Spleen (tissue), 11 donors: ENCODE data around the gene SSR4. TPM values are rescaled to one million over a fixed set of nuclear protein-coding genes. Genes with fewer than 3 reads are reported as not detected.

Experiments used
- DNase-seq: peaks from one replicate; pipeline ENCODE4 v3.0.0-alpha.2; 2020
- H3K27ac ChIP-seq, 8 donors: fragments of 200-600 bp; sonication (generic) in 7 of 8; 1 replicate in 4 of 8; 2 replicates in 4 of 8; pipeline versions ENCODE4 v1.5.0 to v1.8.0; 2016 to 2021; ENCODE audit warnings: inconsistent platforms in 4 of 8, mild to moderate bottlenecking in 4 of 8, moderate library complexity in 1 of 8
- H3K27me3 ChIP-seq, 7 donors: fragments of 200-600 bp; sonication (generic) in 6 of 7; replicated peaks in 1 of 7; 1 replicate in 4 of 7; 2 replicates in 3 of 7; pipeline versions ENCODE4 v1.5.0 to v1.8.0; 2016 to 2021; ENCODE audit warnings: inconsistent platforms in 3 of 7, mild to moderate bottlenecking in 1 of 7
- H3K36me3 ChIP-seq, 6 donors: fragments of 200-600 bp; sonication (generic) in 5 of 6; 1 replicate in 4 of 6; 2 replicates in 2 of 6; pipeline versions ENCODE4 v1.5.0 to v1.8.0; 2016 to 2021; ENCODE audit warnings: inconsistent platforms in 2 of 6
- H3K4me1 ChIP-seq, 6 donors: fragments of 200-600 bp; sonication (generic) in 5 of 6; 1 replicate in 3 of 6; 2 replicates in 3 of 6; pipeline versions ENCODE4 v1.5.0 to v1.8.0; 2016 to 2021; ENCODE audit warnings: inconsistent platforms in 3 of 6
- H3K4me3 ChIP-seq, 8 donors: fragments of 200-600 bp; sonication (generic) in 7 of 8; 1 replicate in 4 of 8; 2 replicates in 4 of 8; pipeline versions ENCODE4 v1.5.0 to v1.8.0; 2016 to 2021; ENCODE audit warnings: inconsistent platforms in 4 of 8, mild to moderate bottlenecking in 4 of 8, moderate library complexity in 2 of 8
- H3K9me3 ChIP-seq, 8 donors: fragments of 200-600 bp; sonication (generic) in 7 of 8; 1 replicate in 4 of 8; 2 replicates in 4 of 8; pipeline versions ENCODE4 v1.5.0 to v1.8.0; 2016 to 2021; ENCODE audit warnings: inconsistent platforms in 4 of 8
- CTCF ChIP-seq, 11 experiments: fragments of 200-600 bp in 7 of 11; fragments of 450-650 bp in 4 of 11; sonication (generic) in 4 of 11; IDR thresholded peaks in 8 of 11; conservative IDR thresholded peaks in 3 of 11; 1 replicate in 7 of 11; 2 replicates in 4 of 11; pipeline versions ENCODE4 v1.4.0 to v1.8.0; 2016 to 2021; ENCODE audit warnings: antibody characterized with exemption in 11 of 11, inconsistent platforms in 4 of 11, mild to moderate bottlenecking in 1 of 11
- POLR2A ChIP-seq, 3 donors: fragments of 450-650 bp; IDR thresholded peaks; one replicate each; pipeline ENCODE4 v1.5.1; 2017; ENCODE audit warnings: antibody characterized with exemption in 3 of 3, mild to moderate bottlenecking in 1 of 3
- POLR2AphosphoS5 ChIP-seq, 3 donors: sonication (generic); formaldehyde crosslinking; IDR thresholded peaks; one replicate each; pipeline ENCODE4 v1.5.1; 2017; ENCODE audit warnings: antibody characterized with exemption in 3 of 3
- WGBS, 5 donors: extraction: QIAGEN DNeasy Blood & Tissue Kit in 3 of 5; methylation state at CpG; one replicate each; pipeline versions ENCODE4 v1.1.5 to v1.1.7; 2013 to 2018; 5-methylcytosine and 5-hydroxymethylcytosine counted together
- intact Hi-C: fragments of 100-400 bp; cut with DNase I; formaldehyde crosslinking; loops from one replicate; pipeline ENCODE4 v1.15.0; 2023; ENCODE audit warnings: low total_unique reads
- polyA plus RNA-seq, 3 donors: library from polyadenylated mRNA; stranded (reverse); fragments of 200-250 nt; gene quantifications; one replicate each; pipeline ENCODE4 v1.2.1, GENCODE V29; 2013
- total RNA-seq, 7 donors: library from RNA; depleted of rRNA in 3 of 7; stranded (reverse); fragments of >200 nt in 3 of 7; fragmentation: NEBNext Ultra II Directional in 4 of 7; extraction: Animal tissue kit (Norgen Biotek cat#: 25700) in 4 of 7; gene quantifications; one replicate each; pipeline versions ENCODE4 v1.1.0 to v1.2.1, GENCODE V29; 2016 to 2021
- donor health status: healthy with polysubstance abuse.
- donor health status: DM: no; HTN: no; CAD: no; lungs with moderate emphysema.
- donor health status: DM: no; HTN: no; CAD: no.
- donor health status: Bipolar disorder and iron deficiency.
- donor health status: healthy.
- donor health status: DM: no; HTN: no; CAD: no.
- donor health status: DM: yes; HTN: yes; CAD: no.

The SSR4 gene
- total and polyA plus RNA-seq, 10 donors, result 144 to 488 (median 255) TPM

- WGBS, 5 donors, result 95 to 96% (median 96%) methylated on average over 48 to 87 of the region's 87 CpGs
- Histone ChIP-seq H3K4me1 (no peaks in the 10 kb centered on the region), H3K36me3 (peaks cover 0 to 11% (median 5%) of the 10 kb centered on the region in 6 donors), H3K9me3 (no peaks in the 10 kb centered on the region), H3K27me3 (peaks cover 0 to 4% (median 0%) of the 10 kb centered on the region in 7 donors), H3K27ac (no peak overlapping the region), H3K4me3 (no peak overlapping the region)
- DNase-seq, result no peak
- TF ChIP-seq CTCF (IDR thresholded peaks at IDR 0.05 in 8 of 11, conservative IDR thresholded peaks at IDR 0.05 in 3 of 11), result no peak
- no peak for TF ChIP-seq POLR2A (IDR thresholded peaks at IDR 0.05)
- TF ChIP-seq POLR2AphosphoS5 (IDR thresholded peaks at IDR 0.05), result no peak
- intact Hi-C loops, result no loop called here
Observed at GRCh38 chrX:153803211-153804099, 9.0 kb downstream of the SSR4 start.

GRCh38 chrX:153804100-153804595, 9.7 kb downstream of the SSR4 start:
- peaks cover 0 to 4% (median 0%) of the 10 kb centered on the region in 6 donors for H3K36me3 ChIP-seq
- DNase-seq, result no peak
- H3K9me3 ChIP-seq, result no peaks in the 10 kb centered on the region
- TF ChIP-seq POLR2AphosphoS5 (IDR thresholded peaks at IDR 0.05) (no peak), CTCF (IDR thresholded peaks at IDR 0.05 in 8 of 11, conservative IDR thresholded peaks at IDR 0.05 in 3 of 11) (no peak), POLR2A (IDR thresholded peaks at IDR 0.05) (no peak)
- no peak overlapping the region for H3K27ac ChIP-seq
- H3K4me3 ChIP-seq, result no peak overlapping the region
- WGBS, 5 donors, result 93 to 96% (median 93%) methylated on average over 31 to 34 of the region's 34 CpGs; no CpG with 5 or more reads in 1 of the 5 donors
- no peaks in the 10 kb centered on the region for H3K4me1 ChIP-seq
- intact Hi-C loops, result no loop called here
- H3K27me3 ChIP-seq, result peaks cover 0 to 4% (median 0%) of the 10 kb centered on the region in 7 donors

- DNase-seq, result no peak
- peaks cover 0 to 4% (median 0%) of the 10 kb centered on the region in 7 donors for H3K27me3 ChIP-seq
- TF ChIP-seq CTCF (IDR thresholded peaks at IDR 0.05 in 8 of 11, conservative IDR thresholded peaks at IDR 0.05 in 3 of 11), result no peak
- no peak for TF ChIP-seq POLR2AphosphoS5 (IDR thresholded peaks at IDR 0.05)
- TF ChIP-seq POLR2A (IDR thresholded peaks at IDR 0.05), result no peak
- no peaks in the 10 kb centered on the region for H3K36me3 ChIP-seq
- intact Hi-C loops, result no loop called here
- no peak overlapping the region for H3K4me3 ChIP-seq
- no peaks in the 10 kb centered on the region for H3K4me1 ChIP-seq
- H3K27ac ChIP-seq, result no peak overlapping the region
- H3K9me3 ChIP-seq, result no peaks in the 10 kb centered on the region
- WGBS, 5 donors, result 92 to 97% (median 94%) methylated on average over 17 to 25 of the region's 25 CpGs; no CpG with 5 or more reads in 1 of the 5 donors
Observed at GRCh38 chrX:153804621-153805020, 10.2 kb downstream of the SSR4 start.

- WGBS, 5 donors, result 82 to 98% (median 90%) methylated on average over 7 to 13 of the region's 13 CpGs
Observed at GRCh38 chrX:153805436-153805835, 11.0 kb downstream of the SSR4 start.

More at GRCh38 chrX:153805436-153805835, 11.0 kb downstream of the SSR4 start:
- H3K9me3 ChIP-seq, result no peaks in the 10 kb centered on the region
- TF ChIP-seq POLR2A (IDR thresholded peaks at IDR 0.05) (no peak), POLR2AphosphoS5 (IDR thresholded peaks at IDR 0.05) (no peak), CTCF (IDR thresholded peaks at IDR 0.05 in 8 of 11, conservative IDR thresholded peaks at IDR 0.05 in 3 of 11) (no peak)
- H3K4me3 ChIP-seq, result no peak overlapping the region
- intact Hi-C loops, result no loop called here
- no peaks in the 10 kb centered on the region for H3K4me1 ChIP-seq
- no peak for DNase-seq
- no peak overlapping the region for H3K27ac ChIP-seq
- no peaks in the 10 kb centered on the region for H3K36me3 ChIP-seq
- peaks cover 0 to 4% (median 0%) of the 10 kb centered on the region in 7 donors for H3K27me3 ChIP-seq
